Karpas-422 (cell line): Measurements from ENCODE around the gene TNFRSF14. TPM values are rescaled to one million over a fixed set of nuclear protein-coding genes. Genes with fewer than 3 reads are reported as not detected.
A peak's percentile ranks its signal among the peaks of the same experiment; 100 is the strongest.

Experiments
- DNase-seq: peaks from one replicate; pipeline ENCODE4 v3.0.0-alpha.2; 2015
- H2AFZ ChIP-seq: fragments of 200-600 bp; sonication (generic); 2 replicates; pipeline ENCODE4 v1.6.1; 2014; ENCODE audit warnings: antibody characterized with exemption, low read length, mixed read lengths
- H3K27ac ChIP-seq: fragments of 200-600 bp; sonication (generic); 2 replicates; pipeline ENCODE4 v1.5.1; 2014; ENCODE audit warnings: mild to moderate bottlenecking, low read length, moderate library complexity
- H3K27me3 ChIP-seq: fragments of 200-600 bp; sonication (generic); 2 replicates; pipeline ENCODE4 v1.6.1; 2014; ENCODE audit warnings: low read length, mixed read lengths
- H3K36me3 ChIP-seq: fragments of 200-600 bp; sonication (generic); 2 replicates; pipeline ENCODE4 v1.6.1; 2014; ENCODE audit warnings: low read length, mixed read lengths; ENCODE audit not compliant: insufficient read depth
- H3K4me1 ChIP-seq: fragments of 200-600 bp; sonication (generic); 2 replicates; pipeline ENCODE4 v1.6.1; 2014; ENCODE audit warnings: mild to moderate bottlenecking, low read length, mixed read lengths
- H3K4me2 ChIP-seq: fragments of 200-600 bp; sonication (generic); 2 replicates; pipeline ENCODE4 v1.6.1; 2014; ENCODE audit warnings: low read length, low read depth, mild to moderate bottlenecking; ENCODE audit not compliant: poor library complexity, severe bottlenecking
- H3K4me3 ChIP-seq: fragments of 200-600 bp; sonication (generic); 2 replicates; pipeline ENCODE4 v1.5.1; 2014; ENCODE audit warnings: mild to moderate bottlenecking, antibody characterized with exemption, low read length, mixed read lengths
- H3K79me2 ChIP-seq: fragments of 200-600 bp; sonication (generic); 2 replicates; pipeline ENCODE4 v1.6.1; 2014; ENCODE audit warnings: mild to moderate bottlenecking, low read length, mixed read lengths
- H3K9ac ChIP-seq: fragments of 200-600 bp; sonication (generic); 2 replicates; pipeline ENCODE4 v1.6.0; 2014; ENCODE audit warnings: low read length
- H3K9me2 ChIP-seq: fragments of 200-600 bp; sonication (generic), shearing (Covaris generic); replicated peaks from 2 replicates; pipeline ENCODE4 v1.6.0; 2014; ENCODE audit warnings: mild to moderate bottlenecking, low read length, moderate library complexity; ENCODE audit not compliant: insufficient read depth
- H3K9me3 ChIP-seq: fragments of 300-700, 200-600 bp; sonication (generic); 2 replicates; pipeline ENCODE4 v1.6.1; 2014; ENCODE audit warnings: low read length, mixed read lengths
- H4K20me1 ChIP-seq: fragments of 200-600 bp; sonication (generic); 2 replicates; pipeline ENCODE4 v1.6.1; 2014; ENCODE audit warnings: mild to moderate bottlenecking, antibody characterized with exemption, low read length, low read depth; ENCODE audit not compliant: insufficient read depth
- total RNA-seq: library from RNA; depleted of rRNA; stranded (reverse); fragments of >200 nt; shearing (Covaris generic); gene quantifications from 2 replicates; pipeline ENCODE4 v1.2.3, GENCODE V29; 2014; ENCODE audit warnings: low replicate concordance

TNFRSF14 gene
- total RNA-seq, 1 experiment from 2014 or later = 10.3 TPM

DNA sequence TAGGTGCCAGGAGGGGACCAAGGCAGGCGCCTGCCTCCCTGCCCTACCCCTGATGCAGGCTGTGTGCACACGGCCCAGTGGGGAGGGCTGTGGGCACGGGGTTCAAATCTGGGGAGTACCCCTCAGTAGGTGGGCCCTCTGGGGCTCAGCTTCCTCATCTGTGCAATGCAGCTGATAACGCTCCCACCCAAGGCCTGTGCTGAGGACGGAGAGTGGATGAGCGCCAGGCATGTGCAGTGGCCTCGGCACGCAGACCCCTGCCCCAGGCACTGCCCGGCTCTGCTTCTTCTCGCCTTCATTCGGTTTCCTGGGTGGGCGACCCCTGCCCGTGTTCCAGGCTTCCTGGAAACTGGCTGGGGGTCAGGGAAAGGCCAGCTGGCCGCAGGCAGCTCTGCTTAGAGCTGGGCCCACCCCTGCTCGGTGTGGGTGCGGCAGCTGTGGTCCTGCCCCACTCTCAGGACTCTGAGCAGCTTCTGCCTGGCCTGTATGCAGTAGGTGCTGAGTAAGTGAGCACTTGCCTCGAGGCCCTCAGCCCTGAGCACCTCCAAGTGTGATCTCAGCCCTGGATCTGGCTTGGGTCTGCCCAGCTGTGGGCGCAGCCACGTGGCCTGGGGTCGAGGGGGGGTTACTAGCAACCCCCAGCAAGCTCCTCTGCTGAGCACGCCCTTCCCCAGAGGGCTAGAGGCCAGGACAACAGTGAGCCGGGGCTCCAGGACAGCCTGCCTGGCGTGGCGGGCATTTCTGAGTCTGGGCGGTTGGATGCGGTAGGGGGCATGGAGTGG is 11.9 kb upstream of the TNFRSF14 start:
- Histone ChIP-seq H3K27me3 (no peaks in the 10 kb centered on the region), H3K4me3 (no peak overlapping the region), H2AFZ (no peak overlapping the region), H4K20me1 (no peaks in the 10 kb centered on the region), H3K9me2 (no peaks in the 10 kb centered on the region), H3K36me3 (no peaks in the 10 kb centered on the region), H3K27ac (no peak overlapping the region), H3K4me1 (peaks cover 36% of the 10 kb centered on the region), H3K4me2 (no peak overlapping the region), H3K79me2 (no peaks in the 10 kb centered on the region), H3K9ac (no peak overlapping the region), H3K9me3 (no peaks in the 10 kb centered on the region)
- no peak for DNase-seq

DNA sequence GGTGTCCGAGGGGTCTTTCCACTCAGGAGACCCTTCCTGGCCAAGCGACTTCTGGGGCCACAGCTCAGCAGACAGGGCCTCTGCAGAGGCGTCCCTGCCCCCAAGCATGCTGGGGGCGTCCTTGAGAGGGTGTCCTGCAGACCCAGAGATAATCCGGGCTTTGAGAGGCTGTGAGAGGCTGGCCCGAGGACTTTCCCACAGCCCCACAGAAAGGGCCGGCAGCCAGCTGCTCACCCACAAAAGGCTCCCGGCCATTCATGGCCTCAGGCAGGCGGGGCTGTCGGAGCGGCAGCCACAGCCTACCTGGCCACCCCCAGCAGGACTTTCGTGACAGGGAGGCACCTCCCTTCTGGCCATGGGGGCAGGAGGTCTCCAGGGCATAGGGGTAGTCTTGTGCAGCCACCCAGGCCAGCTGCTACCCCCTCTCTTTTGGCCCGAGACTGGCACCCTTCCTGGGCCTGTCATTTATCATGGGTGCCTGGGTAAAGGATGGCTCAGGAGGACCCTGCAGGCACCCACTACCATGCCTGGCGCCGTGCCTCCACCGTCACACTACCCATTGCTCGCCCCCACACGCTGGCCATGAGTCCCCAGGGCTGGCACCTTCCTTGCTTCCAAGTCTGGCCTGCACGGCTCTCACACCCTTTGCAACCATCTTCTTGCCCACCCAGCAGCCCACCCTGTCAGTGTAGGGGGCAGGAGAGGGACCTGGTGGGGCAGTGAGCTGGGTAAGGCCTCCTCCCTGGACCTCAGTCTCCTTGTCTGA is 11.1 kb upstream of the TNFRSF14 start:
- Histone ChIP-seq H3K4me1 (peaks cover 38% of the 10 kb centered on the region), H3K27me3 (no peaks in the 10 kb centered on the region), H4K20me1 (no peaks in the 10 kb centered on the region), H2AFZ (no peak overlapping the region), H3K79me2 (no peaks in the 10 kb centered on the region), H3K4me3 (no peak overlapping the region), H3K9ac (no peak overlapping the region), H3K36me3 (no peaks in the 10 kb centered on the region), H3K9me2 (no peaks in the 10 kb centered on the region), H3K4me2 (no peak overlapping the region), H3K9me3 (no peaks in the 10 kb centered on the region), H3K27ac (no peak overlapping the region)
- no peak for DNase-seq

DNA sequence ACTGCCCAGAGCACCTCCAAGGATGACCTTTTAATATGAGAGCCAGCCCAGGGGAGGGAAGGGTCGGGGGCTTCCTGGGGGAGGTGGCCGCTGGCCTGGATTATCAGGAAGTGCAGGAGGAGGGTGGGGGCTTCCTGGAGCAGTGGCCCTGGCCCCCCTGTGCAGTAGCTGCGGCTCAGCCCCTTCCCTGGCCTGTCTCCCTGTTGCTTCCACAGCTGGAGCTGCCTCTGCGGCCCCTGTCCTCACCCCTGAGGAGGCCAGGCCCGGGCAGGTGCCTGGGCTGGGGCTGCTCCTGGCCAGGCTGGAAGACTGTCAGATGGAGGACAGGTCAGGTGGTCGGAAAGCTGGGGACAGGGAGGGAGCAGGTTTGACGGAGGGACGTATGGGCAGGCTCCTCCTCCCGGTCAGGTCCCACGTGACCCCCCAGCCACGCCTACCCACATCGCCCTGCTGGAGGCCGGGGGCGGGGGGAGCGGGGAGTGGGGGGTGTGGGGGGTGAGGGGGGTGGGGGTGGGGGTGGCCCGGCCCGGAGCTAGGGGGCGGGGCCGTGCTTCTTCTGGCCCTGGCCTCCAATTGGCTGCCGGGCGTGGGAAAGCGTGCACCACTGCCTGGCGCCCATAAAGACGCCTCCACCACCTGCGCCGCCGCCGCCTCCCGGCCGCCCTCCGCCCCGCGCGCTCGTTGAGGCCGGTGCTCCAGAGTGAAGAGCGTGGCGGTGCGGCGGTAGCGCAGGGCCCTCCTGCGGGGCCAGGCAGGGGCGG is 10.2 kb upstream of the TNFRSF14 start:
- Histone ChIP-seq H3K79me2 (no peaks in the 10 kb centered on the region), H3K27ac (peak overlapping the region; percentile 57), H3K36me3 (no peaks in the 10 kb centered on the region), H3K4me1 (peaks cover 38% of the 10 kb centered on the region), H3K27me3 (no peaks in the 10 kb centered on the region), H3K4me2 (peak overlapping the region; percentile 94), H3K4me3 (peak overlapping the region; percentile 75), H3K9ac (peak overlapping the region; percentile 79), H3K9me3 (no peaks in the 10 kb centered on the region), H3K9me2 (no peaks in the 10 kb centered on the region), H2AFZ (peak overlapping the region; percentile 71; the same call in 1 of the 2 replicates), H4K20me1 (no peaks in the 10 kb centered on the region)
- peak; percentile 95 for DNase-seq

GRCh38 chr1:2546515-2547209 is 9.5 kb upstream of the TNFRSF14 start:
- Histone ChIP-seq H3K4me1 (peaks cover 38% of the 10 kb centered on the region), H3K4me2 (peak overlapping the region; percentile 94)

DNA sequence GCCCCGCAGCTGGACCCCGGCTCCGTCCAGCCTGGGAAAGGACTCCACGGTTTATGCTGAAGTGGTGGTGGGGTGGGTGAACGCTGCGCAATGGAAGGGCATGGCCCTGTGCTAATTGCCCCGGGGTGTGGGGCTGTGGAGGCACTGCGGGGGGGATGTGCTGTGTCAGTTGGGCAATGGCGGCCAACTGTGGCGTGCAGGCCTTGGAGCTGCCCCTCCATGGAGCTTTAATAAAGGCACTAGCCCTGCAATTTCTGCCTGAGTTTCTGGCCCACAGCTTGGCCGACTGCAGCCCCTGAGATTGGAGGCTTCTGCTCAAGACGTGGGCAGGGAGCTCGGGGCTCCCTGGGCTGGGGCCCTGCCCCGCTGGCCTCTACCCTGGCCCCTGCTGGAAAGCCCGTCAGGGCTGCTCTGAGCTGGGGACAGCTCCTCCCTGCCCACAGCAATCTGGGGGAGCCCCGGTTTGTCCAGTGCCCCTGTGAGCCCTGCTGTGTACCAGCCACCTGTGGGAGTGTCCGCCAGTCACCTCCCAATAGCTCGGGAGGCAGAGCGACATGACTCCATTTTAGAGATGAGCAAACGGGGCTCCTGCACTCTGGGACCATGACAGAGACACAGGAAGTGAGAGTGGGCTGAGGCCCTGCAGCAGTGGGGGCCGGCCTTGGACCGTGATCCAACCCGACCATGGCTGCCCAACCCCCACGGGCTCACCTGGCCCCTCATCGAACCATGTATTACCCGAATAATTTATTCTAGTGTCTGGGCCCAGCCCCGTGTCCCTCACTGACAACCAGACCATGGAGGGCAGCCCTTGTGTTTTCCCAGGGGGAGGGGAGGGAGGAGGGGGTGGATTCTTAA is 8.7 kb upstream of the TNFRSF14 start:
- Histone ChIP-seq H3K79me2 (no peaks in the 10 kb centered on the region), H3K9me3 (no peaks in the 10 kb centered on the region), H3K27me3 (no peaks in the 10 kb centered on the region), H3K36me3 (no peaks in the 10 kb centered on the region), H3K4me3 (peak overlapping the region; percentile 75), H3K4me2 (peak overlapping the region; percentile 94), H3K4me1 (peaks cover 38% of the 10 kb centered on the region), H3K9ac (peak overlapping the region; percentile 79), H4K20me1 (no peaks in the 10 kb centered on the region), H3K27ac (peak overlapping the region; percentile 87), H2AFZ (no peak overlapping the region), H3K9me2 (no peaks in the 10 kb centered on the region)
- peak; percentile 74 for DNase-seq

More at GRCh38 chr1:2546515-2547209, 9.5 kb upstream of the TNFRSF14 start:
- H3K9me2 ChIP-seq = no peaks in the 10 kb centered on the region
- no peaks in the 10 kb centered on the region for H3K79me2 ChIP-seq
- H3K9ac ChIP-seq = peak overlapping the region; percentile 79
- no peaks in the 10 kb centered on the region for H3K9me3 ChIP-seq
- peak; percentile 92 for DNase-seq
- no peaks in the 10 kb centered on the region for H3K27me3 ChIP-seq
- peak overlapping the region; percentile 87 for H3K27ac ChIP-seq
- no peaks in the 10 kb centered on the region for H4K20me1 ChIP-seq
- no peaks in the 10 kb centered on the region for H3K36me3 ChIP-seq
- peak overlapping the region; percentile 75 for H3K4me3 ChIP-seq
- peak overlapping the region; percentile 36; the same call in 1 of the 2 replicates for H2AFZ ChIP-seq

DNA sequence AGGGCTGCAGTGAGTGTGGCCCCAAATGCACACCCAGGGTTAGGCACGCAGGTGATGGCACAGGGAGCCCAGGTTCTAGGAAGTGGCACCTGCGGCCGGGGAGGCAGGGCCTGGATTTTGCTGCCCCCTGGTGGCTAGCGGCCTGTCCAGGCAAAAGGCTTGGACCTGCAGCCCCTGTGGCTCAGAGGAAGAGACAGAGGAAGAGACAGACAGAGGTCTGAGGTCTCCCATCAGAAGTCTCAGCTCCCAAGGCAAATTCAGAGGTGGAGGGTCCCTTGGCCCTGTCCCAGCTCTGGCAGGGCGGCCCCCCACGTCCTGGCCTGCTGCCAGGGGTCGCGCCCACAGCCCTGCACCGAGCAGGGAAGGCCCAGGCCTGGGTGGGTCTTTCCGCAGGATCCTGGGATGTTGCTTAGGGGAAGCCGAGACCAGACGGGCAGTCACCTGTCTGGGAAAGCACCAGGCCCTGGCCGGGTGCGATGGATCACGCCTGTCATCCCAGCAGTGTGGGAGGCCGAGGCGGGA is 8.0 kb upstream of the TNFRSF14 start:
- Histone ChIP-seq H3K27me3 (no peaks in the 10 kb centered on the region), H2AFZ (peak overlapping the region; percentile 95; the same call in 1 of the 2 replicates), H3K36me3 (no peaks in the 10 kb centered on the region), H3K27ac (peak overlapping the region; percentile 87), H4K20me1 (no peaks in the 10 kb centered on the region), H3K4me3 (peak overlapping the region; percentile 75), H3K79me2 (no peaks in the 10 kb centered on the region), H3K4me1 (peaks cover 38% of the 10 kb centered on the region), H3K9me2 (no peaks in the 10 kb centered on the region), H3K4me2 (peak overlapping the region; percentile 94), H3K9me3 (no peaks in the 10 kb centered on the region), H3K9ac (peak overlapping the region; percentile 79)
- peak; percentile 94 for DNase-seq
